Frontal cortex (tissue), 4 donors: ENCODE results near the gene SYNGR4. TPM values are rescaled to one million over a fixed set of nuclear protein-coding genes. Genes with fewer than 3 reads are reported as not detected.
A peak's percentile ranks its signal among the peaks of the same experiment; 100 is the strongest.
"Not testable (repeated sequence)": the region's sequence is repeated elsewhere in the genome, so short reads cannot be mapped to it uniquely, and the experiment has no call there.

Source experiments
- DNase-seq, 2 donors: peaks; one replicate each; pipeline ENCODE4 v3.0.0; 2012; ENCODE audit warnings: low spot score in 2 of 2
- FAIRE-seq: peaks from 2 replicates; lab custom pipeline; 2012; peaks lifted over from hg19 to GRCh38; lab: Jason Lieb, UNC
- total RNA-seq: library from RNA; depleted of rRNA; stranded (reverse); fragments of >200 nt; gene quantifications from one replicate; pipeline ENCODE4 v1.2.3, GENCODE V29; 2014
- donor health status: control.
- donor health status: control.
- donor health status: control.

The SYNGR4 gene
- total RNA-seq, 1 donor from 2014 or later = not detected

GRCh38 chr19:48367855-48368254 is 3.7 kb downstream of the SYNGR4 start:
- FAIRE-seq = no peak

DNA sequence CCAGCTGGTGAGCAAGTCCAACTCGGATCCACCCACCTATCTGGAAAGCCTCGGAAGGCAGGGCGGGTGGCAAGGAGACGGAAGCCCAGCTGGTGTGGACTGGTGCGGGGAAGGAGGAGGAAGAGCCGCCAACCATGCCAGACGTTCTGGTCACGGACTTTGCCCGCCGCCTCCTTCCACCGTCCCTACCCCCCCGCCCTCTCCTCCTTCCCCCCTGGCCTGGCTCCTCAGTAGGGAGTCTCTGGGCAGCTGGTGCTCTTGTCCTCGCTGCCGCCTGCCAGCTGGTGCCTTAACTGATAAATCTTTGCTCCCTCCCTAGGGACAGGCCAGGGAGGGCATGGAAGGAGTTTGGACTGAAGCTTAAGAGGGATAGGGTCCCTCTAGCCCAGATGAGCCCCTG is 4.8 kb downstream of the SYNGR4 start:
- DNase-seq (no peak), FAIRE-seq (no peak)

More at GRCh38 chr19:48367855-48368254, 3.7 kb downstream of the SYNGR4 start:
- no peak for DNase-seq

- FAIRE-seq (no peak), DNase-seq (no peak)
These were observed 6.8 kb downstream of the SYNGR4 start for GRCh38 chr19:48370955-48371354.

DNA sequence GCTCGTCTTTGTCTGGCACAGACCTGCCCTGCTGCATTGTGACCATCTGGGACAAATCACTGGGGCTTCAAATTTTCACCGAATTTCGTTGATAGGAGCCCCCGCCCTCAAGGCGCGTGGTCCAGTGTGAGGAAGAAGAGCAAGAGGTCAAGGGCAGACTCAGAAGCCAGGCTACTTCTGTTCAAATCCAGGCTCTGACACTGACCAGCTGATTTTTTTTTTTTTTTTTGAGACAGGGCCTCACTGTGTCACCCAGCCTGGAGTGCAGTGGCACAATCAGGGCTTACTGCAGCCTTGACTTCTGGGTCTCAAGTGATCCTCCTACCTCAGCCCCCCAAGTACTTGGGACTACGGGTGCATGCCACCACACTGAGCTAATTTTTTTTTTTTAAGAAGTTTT is 7.2 kb downstream of the SYNGR4 start:
- DNase-seq = no peak
- no peak for FAIRE-seq

- not testable (repeated sequence) for FAIRE-seq, DNase-seq
These were observed 7.6 kb downstream of the SYNGR4 start for GRCh38 chr19:48371771-48372170.

DNA sequence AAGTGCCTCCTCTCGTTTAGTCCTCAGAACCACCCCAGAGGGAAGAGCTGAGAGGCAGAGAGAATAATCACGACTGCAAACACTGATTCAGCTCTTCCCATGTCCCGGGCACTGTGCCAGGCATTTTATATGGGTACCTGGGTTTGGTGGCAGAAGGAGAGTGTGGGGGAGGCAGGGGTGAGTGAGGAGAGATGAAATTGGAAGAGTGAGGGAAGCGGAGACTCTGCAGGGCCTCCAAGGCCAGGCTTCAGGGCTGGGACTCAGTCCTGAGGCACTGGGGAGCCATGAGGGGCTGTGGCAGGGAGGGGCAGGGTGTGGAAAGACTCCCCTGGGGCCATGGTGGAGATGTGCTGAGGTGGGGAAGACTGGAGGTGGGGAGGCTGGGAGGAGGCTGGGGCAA is 8.7 kb downstream of the SYNGR4 start:
- FAIRE-seq (no peak), DNase-seq (no peak)

DNA sequence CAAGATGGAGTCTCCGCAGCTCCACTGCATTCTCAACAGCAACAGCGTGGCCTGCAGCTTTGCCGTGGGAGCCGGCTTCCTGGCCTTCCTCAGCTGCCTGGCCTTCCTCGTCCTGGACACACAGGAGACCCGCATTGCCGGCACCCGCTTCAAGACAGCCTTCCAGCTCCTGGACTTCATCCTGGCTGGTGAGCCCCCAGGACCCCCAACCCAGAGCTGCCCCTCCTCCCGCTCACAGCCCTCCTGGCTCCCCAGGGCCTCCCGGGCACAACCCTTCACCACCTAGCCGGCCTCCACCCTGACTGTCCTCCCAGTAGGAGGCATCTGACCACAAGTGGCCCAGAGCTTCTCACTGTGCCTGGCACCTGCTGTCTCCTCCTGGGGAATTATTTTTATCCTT is 9.4 kb downstream of the SYNGR4 start:
- no peak for FAIRE-seq
- DNase-seq = no peak

GRCh38 chr19:48378194-48378570 is 14.0 kb downstream of the SYNGR4 start:
- DNase-seq (no peak), FAIRE-seq (no peak)

- FAIRE-seq (no peak), DNase-seq (no peak)
These were observed 14.9 kb downstream of the SYNGR4 start for GRCh38 chr19:48379058-48379457.

GRCh38 chr19:48381178-48381950 is 17.2 kb downstream of the SYNGR4 start:
- FAIRE-seq (no peak), DNase-seq (no peak)

- no peak for FAIRE-seq
These were observed 18.1 kb downstream of the SYNGR4 start for GRCh38 chr19:48382286-48382685.

GRCh38 chr19:48385461-48386087 is 21.4 kb downstream of the SYNGR4 start:
- DNase-seq = no peak

More at GRCh38 chr19:48382286-48382685, 18.1 kb downstream of the SYNGR4 start:
- DNase-seq = no peak

DNA sequence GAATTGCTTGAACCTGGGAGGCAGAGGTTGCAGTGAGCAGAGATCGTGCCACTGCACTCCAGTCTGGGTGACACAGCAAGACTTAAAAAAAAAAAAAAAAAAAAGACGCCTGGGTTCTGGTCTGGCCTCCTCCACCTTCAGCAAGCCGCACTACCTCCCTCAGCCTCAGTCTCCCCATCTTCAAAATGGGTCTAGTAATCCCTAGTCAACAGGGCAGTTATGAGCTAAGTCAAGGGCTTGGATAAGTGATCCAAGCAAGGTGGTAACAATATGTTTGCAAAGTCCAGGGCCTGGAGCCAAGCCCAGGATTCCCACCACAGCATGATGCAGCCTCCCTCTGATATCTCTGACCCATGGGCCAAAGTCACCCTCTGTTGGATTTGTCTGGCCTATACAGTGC is 22.8 kb downstream of the SYNGR4 start:
- no peak for FAIRE-seq
- no peak for DNase-seq

More at GRCh38 chr19:48385461-48386087, 21.4 kb downstream of the SYNGR4 start:
- FAIRE-seq = no peak

GRCh38 chr19:48390188-48391099 is 26.3 kb downstream of the SYNGR4 start:
- DNase-seq = peak; percentile 61 to 77
- FAIRE-seq = no peak

DNA sequence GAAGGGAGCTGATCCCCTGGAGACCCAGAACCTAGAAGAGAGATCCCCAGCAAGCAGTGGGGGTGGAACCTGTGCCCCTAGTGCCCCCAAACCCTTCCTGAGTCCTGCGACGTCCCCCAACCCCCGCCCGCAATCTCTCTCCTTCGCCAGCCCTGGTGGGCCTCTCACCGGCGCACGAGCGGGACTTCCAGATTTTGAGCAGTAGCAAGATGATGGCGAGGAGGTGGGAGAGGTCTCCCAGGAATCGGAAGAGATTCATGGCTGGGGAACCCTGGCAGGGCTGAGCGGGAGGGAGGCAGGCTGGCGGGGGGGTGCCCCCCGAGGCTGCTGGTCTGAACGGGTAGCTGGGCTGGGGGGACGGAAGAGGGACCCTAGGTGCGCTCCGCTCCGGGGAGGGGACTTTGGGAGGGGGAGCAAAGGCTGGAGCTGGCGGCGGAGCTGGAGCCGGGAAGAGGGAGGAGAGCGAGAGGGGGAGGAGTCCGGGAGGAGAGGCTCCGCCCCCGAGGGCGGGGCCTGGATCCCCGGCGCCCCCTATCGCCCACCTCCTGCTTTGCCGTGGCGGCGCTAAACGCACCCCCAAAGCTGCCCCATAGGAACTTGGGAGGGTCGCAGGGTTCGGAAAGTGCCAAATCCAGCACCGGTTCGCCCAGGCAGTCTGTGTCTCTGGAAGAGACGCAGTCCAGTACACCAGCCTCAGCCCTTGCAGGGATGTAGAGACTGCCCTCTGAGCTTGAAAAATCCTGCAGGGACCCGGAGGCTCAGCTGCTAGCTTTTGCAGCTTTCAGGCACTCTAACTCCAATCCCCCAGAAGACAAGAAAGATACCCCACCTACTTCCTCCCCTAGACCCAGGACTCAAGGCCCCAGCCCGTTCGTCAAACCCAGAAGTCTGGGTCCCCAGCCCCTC is 27.2 kb downstream of the SYNGR4 start, which contains the start of gene KDELR1:
KDELR1 (minus strand) TSS at position 452 of the 906 bp plus-strand sequence; CDS start at position 259, 193 bp downstream.
- DNase-seq (peak; percentile 87 to 98), FAIRE-seq (no peak)

DNA sequence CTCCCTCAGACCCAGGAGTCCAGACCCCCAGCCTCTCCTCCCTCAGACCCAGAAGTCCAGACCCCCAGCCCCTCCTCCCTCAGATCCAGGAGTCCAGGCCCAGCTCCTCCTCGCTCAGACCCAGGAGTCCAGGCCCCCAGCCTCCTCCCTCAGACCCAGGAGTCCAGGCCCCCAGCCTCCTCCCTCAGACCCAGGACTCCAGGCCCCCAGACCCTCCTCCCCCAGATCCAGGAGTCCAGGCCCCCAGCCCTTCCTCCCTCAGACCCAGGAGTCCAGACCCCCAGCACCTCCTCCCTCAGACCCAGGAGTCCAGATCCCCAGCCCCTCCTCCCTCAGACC is 27.8 kb downstream of the SYNGR4 start:
- not testable (repeated sequence) for DNase-seq, FAIRE-seq

DNA sequence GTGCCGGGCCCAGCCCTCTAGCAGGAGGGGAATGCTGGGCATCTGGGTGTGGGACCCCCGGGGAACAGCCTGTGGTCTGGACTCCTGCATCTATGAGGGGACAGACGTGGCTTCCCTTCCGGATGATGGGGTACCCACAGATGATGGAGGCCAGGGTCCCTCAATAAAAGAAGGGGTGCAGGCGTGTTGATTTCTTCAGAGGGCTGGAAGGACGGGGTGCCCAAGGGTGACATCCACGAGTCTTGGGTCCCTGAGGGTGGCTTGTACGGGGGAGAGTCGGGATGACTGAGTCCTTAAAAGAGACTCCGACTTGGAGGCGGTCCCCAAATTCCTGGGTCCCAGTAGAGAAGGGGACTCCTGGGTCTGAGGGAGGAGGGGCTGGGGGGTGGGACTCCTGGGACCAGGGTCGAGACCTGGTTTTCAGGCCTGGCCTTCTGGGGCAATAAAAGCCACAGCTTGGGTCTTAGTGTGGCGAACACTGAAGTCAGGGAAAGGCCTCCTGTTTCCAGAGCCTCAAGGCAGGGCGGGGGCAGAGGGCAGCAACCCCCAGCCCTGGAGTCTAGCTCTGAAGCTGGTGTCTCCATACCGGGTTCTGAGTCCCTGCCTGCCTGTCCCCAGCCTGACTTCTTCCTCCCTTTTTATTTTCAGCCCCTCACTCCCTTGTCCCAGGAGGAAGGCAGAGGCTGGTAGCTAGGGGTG is 28.8 kb downstream of the SYNGR4 start:
- FAIRE-seq (no peak), DNase-seq (no peak)

DNA sequence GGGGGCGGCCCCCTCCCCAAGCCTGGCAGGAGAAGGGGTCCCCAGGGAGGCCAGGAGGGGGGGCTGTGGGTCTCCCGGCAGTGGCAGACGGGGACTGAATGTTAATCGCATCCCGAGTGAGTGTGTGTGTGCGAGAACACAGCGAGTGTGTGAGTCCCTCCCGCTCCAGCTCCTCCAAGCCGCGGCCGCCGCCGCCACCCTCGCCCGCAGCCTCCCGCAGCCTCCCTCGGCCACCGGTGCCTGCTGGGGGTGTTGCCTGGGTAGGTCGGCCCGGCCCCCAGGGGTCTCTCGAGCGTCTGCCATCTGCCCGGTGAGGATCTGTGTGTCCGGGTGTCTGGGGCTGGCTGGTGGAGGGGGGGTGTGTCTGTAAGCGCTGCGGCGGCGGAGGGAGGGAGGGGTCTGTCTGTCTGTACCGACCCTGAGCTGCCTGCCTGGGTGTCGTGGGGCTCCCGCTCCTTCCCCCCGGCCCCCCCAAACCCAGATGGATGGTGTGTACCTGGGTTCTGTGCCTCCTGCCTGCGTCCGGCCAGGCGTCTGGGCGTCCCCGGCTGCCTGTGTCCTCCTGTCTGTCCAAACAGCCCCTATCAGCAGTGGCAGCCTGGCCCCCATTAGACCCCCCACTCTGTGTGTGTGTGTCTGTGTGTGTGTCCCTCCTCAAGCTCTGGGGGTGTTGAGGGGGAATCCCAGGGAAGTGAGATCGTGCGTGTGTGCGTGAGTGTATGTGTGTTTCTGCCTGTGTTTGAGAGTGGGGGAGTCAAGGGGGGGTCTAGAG is 29.6 kb downstream of the SYNGR4 start, which contains the start of gene GRIN2D:
GRIN2D (plus strand) TSS at position 110 of the 772 bp plus-strand sequence. CDS start 4,725 bp downstream, outside the sequence.
- DNase-seq (peak in 1 of 2 donors; percentile 48), FAIRE-seq (no peak)
